HFF-Myc (cell line): Measurements from ENCODE around the gene STC2.

Experiments used
- DNase-seq: peaks from one replicate; pipeline ENCODE4 v3.0.0-alpha.2; 2011; ENCODE audit warnings: low read depth; ENCODE audit errors: extremely low read depth
- H3K4me3 ChIP-seq: replicated peaks from 2 replicates; pipeline ENCODE4 v1.5.1; 2011; ENCODE audit warnings: low read depth, mild to moderate bottlenecking, control low read depth, low read length
- TF ChIP-seq, protein P1 (sequence below): IDR thresholded peaks from 2 replicates; pipeline ENCODE4 v1.5.1; 2012; ENCODE audit warnings: mild to moderate bottlenecking, low read depth, low read length, control low read depth; ENCODE audit errors: missing control alignments

The STC2 gene

GRCh38 chr5:173278172-173278571, 50.0 kb downstream of the STC2 start:
- H3K4me3 ChIP-seq: no peak overlapping the region
- TF ChIP-seq, protein P1, sequence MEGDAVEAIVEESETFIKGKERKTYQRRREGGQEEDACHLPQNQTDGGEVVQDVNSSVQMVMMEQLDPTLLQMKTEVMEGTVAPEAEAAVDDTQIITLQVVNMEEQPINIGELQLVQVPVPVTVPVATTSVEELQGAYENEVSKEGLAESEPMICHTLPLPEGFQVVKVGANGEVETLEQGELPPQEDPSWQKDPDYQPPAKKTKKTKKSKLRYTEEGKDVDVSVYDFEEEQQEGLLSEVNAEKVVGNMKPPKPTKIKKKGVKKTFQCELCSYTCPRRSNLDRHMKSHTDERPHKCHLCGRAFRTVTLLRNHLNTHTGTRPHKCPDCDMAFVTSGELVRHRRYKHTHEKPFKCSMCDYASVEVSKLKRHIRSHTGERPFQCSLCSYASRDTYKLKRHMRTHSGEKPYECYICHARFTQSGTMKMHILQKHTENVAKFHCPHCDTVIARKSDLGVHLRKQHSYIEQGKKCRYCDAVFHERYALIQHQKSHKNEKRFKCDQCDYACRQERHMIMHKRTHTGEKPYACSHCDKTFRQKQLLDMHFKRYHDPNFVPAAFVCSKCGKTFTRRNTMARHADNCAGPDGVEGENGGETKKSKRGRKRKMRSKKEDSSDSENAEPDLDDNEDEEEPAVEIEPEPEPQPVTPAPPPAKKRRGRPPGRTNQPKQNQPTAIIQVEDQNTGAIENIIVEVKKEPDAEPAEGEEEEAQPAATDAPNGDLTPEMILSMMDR: no peak
- no peak for DNase-seq

GRCh38 chr5:173274771-173275170, 53.4 kb downstream of the STC2 start:
- H3K4me3 ChIP-seq: no peak overlapping the region
- TF ChIP-seq, protein P1: no peak
- DNase-seq: no peak

DNA sequence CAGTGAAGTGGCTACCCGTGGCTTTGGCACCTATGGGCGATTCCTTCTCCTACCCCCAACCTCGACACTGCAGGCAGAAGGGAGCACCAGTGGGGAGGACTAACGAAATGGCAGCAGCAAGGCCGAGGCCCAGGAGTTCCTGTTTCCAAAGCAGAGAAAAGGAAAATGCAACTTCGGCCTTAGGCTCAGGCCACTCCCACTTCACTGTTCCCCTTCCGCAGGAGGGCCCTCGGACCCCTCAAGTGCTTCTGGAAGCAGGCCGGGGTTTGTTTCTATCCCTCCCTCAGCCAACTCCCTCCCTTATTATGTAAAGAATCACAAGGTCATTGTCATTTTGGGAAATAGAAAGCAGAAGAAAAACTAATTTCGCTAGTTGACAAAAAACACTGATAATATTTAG, 56.8 kb downstream of the STC2 start:
- TF ChIP-seq, protein P1: no peak
- H3K4me3 ChIP-seq: no peak overlapping the region
- no peak for DNase-seq

DNA sequence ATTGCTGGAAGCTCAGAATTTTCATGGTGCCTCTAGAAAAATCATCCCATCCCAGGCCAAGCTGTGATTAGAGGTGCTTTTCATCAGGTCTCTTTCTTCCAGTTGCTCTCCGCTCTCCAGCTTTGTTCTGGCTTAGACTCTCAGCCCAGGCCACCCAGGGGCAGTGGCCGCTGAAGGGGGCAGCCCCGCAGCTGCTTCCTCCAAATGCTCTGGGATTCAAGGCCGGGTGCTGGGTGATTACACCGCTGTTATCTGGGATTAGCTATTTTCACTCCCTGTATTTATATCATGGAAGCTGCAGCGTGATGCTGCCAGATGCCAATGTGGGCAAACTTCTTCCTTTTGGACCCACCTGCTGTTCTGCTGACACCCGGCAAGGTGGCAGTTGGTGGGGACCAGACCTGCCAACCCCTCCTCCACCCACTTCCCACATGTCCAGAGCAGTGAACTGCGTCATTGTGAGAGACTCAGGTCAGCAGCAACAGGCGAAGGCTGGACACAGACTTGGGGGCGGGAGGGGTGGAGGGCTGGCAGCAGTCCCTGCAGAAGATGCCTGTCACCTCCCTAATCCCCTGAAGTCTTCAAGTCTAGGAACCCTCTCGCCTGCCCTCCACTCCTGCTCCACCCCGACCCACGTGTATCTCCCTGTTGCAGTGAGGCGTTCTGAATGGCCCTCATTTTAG, 59.3 kb downstream of the STC2 start:
- TF ChIP-seq, protein P1: no peak
- H3K4me3 ChIP-seq: no peak overlapping the region
- no peak for DNase-seq

DNA sequence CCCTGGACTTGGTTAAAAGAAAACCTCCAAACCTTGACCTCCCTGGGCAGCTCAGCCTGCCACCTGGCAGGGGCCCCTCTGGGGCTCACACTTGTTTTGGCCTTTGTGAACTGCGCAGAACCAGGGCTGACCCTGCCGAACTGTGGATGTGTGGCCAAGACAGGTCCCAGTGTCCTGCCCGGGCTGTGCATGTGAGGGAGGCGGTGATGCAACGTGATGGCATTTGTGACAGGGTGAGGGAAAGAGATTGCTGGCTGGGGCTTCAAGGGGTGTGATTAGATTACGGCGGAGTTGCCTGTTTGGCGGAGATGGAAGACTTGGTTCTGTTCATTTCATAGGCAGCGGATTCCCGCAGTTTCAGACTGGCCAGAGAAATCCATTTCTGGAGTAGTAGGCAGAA, 62.8 kb downstream of the STC2 start:
- TF ChIP-seq, protein P1: no peak
- no peak for DNase-seq
- no peak overlapping the region for H3K4me3 ChIP-seq
